Islet of Langerhans (tissue), 1 donor: ENCODE data around the gene BTRC.

ENCODE experiments used
- FAIRE-seq: peaks from one replicate; lab custom pipeline; 2011; peaks lifted over from hg19 to GRCh38; lab: Jason Lieb, UNC

The BTRC gene

DNA sequence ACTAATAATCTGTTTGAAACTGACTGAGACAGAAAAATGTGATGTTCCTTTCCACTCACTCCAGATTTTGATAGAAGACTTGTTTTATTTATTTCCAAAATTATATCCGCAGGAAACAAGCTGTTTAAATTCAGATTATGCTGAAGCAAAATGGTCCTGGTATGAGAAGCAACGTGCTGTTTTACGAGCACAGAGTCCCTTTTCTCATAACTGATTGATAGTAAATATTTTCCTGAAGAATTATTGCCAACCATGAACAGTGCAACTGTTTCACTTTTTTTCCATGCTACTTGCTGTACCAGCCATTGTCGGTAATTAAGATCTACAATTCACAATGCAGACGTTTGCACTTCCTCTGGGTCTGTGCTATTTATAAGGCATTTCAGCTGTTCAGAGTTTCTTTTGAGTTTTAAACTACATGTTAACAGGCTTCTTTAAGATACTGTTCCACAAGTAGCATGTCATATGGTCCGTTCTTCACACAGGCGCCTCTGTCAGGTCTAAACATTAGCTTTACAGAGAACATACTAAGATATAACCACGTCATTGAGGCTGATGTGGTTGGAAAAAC, 130.3 kb downstream of the BTRC start:
- peak; percentile 13 for FAIRE-seq

DNA sequence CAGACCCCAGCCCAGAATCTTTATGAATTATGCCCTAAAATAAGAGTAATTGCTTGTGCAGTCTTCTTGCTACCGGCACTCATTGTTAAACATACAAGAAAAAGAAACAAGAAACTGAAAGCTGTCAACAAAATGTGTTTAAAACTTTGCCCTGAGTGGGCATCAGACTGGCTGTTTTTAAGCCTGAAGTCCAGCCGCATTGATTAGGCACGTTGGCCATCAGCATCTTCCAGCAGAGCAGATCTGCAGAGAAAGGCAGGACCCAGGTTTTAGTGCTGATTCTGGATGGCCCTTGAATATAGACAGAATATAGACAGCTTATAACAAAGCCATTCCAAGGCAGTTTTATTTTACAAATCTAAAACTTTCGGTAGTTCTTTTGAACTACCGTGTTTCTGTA, 131.2 kb downstream of the BTRC start:
- FAIRE-seq = no peak

DNA sequence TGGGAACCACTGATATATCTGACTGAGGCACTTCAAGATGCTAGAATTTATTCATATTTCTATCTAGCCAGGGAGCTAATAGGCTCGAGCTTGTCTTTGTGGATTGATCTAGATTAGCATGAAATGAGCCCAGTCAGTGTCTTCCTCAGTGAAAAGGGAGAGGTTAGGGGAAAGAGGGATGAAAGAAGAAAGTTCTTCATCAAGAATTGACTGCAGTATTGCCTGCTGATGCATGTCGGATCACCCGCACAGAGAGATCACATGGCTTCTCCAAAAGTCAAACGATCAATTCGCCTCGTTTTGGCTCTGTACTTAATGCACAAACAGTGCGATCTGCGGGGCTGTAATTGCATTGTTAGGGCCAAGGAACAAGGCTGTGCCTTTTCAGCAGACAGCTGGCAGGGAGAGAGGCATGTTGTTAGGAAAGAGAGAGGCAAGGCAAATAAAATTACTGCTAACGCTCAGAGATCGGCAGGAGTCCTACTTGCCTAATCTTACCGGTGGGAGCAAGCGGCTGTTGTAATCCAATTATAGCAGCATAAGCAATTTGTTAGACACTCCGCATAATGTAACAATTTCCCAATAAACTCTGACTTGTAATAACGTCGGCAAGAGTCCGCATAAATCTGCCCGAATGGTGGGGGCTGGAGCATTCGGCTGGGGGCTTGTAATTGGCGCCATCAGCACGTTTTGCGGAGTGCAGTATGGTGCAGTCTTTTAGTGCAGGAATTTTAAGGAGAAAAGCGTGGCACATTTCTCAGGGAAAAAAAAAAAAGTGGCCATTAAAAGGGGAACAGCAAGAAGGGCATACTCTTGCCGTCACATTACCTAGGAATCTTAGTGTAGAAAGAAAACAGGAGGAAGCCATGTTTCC, 132.0 kb downstream of the BTRC start:
- peak; percentile 72 for FAIRE-seq

DNA sequence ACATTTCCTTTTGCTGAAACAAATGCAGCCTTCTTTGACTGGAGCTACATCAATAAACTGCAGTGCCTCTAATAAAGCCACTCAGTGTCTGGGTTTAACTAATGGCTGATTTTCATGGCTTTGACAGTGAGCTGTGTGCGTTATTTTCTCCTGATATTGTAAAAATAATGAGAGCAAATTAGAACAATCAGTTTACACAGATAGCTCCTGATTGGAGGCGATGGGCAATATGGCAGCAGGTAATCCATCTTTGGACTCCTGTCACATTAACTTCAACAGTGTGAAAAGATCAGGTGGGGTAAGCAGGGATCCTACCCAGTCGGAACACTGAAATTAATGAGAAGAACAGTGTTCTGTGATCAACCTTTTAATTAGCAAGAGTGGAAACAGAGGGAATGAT, 133.4 kb downstream of the BTRC start:
- no peak for FAIRE-seq

DNA sequence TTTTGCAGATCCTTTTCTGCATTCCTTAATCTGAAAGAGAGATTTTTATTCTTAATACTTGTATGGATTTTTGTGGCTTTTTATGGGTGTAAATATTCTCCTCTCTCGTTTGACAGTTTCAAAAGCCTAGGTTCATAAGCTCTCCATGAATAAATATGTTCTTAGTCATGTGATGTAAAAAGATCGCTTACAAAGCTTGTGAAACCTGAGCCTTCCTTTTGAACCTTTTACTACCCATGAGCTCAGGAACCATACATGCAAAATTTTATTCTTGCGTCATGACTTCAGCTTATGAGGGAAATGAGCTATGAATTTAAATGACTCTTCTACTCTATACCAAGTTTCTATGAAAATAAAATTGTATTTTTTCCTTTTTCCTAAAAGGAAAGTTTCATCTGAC, 135.4 kb downstream of the BTRC start:
- FAIRE-seq = peak; percentile 30

DNA sequence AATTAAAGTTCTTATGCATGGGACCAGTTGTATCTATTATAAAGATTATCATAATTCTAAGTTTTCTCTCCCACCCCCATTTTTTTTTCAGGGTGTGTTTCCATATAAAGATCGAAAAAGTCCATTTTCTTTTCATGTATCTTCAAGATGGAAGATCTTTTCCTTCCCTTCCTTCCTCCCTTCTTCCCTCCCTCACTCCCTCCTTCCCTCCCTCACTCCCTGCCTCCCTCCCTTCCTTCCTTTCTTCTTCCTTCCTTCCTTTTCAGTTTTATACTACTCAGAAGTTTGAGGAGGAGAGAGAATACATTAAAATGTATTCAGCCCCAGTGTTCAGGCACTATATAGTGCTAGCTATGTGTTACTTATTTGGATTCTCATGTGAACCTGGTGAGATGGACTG, 136.1 kb downstream of the BTRC start:
- peak; percentile 30 for FAIRE-seq

DNA sequence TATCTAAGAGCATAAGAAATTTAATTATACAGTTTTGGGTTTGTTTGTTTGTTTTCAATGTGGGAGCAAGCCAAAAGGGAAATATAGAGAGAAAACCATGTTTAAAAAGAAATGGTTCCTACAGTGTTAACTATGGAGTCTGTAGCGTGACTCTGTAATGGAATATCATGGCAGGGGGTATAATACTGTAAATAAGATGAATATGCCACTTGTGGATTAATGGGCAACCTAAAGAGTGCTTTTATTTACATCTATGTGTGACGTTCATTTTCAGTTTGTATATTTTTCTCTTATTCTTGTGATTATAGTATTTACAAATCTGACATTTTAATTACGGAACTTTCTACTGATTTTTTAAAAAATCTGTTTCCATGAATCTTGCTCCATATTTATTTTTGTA, 138.2 kb downstream of the BTRC start:
- peak; percentile 9 for FAIRE-seq

DNA sequence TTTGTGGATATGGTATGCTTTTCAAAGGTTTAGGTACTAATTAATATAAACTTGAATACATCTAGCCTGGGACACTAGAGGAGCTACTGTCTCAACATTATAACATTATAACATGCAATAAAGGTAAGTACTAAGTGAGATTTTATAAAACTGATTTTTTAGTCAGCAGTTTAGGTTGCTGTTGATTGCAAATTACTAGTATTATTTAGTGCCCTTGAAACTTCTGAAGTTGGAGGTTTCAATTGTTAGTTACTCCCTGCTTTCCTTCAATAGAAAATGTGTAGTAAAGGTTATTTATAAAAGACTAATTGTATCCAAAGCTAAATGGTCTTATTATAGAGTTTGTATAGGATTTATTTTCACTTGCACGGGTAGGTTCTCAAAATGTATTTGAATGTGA, 138.8 kb downstream of the BTRC start:
- FAIRE-seq = no peak

DNA sequence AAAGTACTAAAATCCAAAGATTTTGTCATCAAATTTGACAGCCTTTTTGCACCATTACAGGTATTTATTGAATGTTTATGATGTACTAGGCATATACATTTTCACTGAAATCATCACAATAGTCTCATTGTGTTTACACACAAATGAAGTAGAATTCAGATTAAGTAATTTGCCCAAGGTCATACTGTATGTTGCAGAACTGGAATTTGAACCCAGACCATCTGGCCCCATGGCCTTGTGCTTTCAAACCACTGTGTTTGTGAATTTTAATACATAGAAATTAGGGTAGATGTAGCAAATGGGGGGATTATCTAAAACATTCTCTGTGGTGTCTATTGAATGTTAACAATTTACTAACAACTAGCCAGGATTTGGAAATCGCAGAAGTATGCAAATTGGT, 139.3 kb downstream of the BTRC start:
- no peak for FAIRE-seq

DNA sequence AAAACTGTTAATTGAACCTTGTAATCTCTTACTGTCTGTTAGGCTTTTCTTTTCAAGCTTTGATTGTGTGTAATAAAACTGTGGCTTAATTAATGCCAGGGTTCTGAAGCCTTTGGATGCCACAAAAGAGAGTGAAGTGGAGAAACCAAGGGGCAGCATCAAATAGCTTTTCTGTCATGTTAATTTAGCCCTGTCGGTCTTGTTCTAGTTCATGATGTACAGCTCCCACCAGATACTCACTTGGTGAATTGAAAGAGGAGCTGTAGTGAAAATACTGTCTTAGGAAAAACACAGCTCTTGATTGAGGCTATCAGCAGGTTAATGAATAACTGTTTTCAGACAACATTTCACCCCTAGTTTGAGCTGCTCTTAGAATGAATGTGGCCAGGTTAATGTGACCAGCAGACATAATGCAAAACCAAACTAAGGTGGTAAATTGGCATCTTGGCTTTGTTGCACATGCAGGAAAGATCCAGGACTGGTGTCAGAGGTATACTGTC, 139.9 kb downstream of the BTRC start:
- no peak for FAIRE-seq

DNA sequence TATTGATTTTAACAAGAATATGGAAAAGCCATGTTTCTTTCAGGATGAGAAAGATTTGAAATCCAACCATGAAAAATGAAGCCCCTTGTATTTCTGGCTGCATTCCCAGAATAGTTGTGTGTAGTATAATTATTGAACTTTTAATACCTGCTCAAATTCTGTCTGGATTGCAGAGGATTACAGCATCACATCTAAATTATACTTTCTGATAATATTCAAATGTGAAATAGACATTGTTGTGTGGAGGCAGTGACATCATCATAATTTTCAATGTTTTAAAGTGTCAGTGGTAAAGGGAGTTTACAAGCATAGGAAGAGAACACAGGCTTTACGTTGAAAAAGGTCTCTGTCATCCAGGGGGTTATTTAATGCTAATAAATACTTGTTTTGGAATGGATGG, 140.7 kb downstream of the BTRC start:
- no peak for FAIRE-seq

DNA sequence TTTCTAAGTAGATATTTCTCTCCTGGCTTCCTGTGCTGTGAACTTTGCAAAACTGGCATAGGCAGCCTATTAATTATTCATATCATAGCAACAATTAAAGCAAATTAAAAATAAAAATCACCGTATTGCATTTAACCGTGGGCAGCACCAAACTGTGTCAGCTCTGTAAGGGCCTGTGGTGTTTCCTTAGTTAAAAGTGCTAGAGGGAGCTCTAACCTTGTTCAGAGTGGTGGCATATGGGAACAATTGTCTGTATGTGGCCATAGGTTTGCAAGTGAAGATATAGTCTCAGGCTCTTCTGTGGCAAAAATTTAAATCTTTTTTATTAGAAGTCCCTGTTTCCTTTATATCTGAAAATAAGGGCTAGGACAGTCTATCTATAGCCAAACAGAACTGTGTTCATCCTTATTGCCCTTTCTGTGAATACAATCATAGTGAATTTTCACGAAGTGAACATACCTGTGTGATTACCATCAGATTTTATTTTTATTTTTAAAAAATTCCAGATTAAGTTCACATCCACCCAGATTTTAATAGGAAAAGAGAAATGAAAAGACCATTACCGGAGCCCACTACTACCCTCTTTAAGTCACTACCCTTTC, 141.5 kb downstream of the BTRC start:
- FAIRE-seq = no peak

DNA sequence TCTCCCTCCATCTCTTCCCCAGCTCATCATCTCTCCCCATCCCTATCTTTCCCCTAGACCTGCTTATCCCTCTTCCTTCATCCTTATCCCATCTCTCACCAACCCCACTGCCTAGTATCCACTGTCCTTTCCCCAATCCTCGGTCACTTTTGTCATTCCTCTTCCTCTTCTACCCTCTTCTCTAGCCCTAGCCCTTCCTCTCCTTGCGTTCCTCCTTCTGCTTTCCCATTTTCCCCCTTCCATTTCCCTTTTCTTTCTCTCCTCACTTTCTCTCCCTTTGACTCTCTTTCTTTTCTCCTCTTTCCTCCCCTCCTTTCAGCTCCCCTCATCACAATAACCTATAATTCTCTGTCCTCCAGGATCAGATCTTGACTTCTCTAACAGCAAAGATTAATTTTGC, 150.5 kb downstream of the BTRC start:
- no peak for FAIRE-seq

DNA sequence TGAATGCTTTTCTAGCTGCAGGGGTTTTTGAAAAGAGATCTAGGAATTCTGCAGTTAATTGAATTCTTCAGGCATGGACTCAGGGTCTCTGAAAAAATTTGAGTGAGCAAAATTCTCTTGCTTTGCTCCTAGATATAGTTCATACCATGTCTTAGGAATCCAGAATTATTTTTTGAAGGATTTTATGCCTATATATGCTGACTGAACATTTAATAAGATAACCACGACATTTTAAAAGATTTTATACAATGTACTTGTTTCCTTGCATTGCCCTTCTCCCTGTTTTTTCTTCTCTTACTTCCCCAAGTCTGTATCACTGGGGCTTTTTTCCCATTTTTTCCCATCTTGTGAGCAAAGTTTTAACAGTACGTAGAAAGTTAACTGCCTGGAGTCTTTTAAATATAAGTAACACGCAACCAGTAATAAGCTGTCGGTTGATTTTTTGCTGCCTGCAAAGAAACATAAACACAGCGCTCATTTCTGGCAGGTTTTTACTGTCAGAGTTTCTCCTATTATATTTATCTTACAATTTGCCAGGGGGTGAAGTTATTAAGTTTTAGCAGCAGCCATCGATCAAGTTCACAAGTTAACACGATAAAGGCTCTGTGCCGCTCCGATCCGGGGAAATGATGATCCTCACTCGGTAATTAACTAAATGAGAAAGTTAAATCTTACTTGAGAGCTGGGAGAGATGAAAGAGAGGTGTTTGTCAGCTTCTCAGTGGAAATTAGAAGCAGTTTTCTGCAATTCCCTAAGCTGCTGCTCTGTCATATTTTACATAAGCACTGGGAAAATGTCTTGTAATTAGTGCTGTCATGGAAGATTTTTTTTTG, 153.1 kb downstream of the BTRC start:
- no peak for FAIRE-seq

DNA sequence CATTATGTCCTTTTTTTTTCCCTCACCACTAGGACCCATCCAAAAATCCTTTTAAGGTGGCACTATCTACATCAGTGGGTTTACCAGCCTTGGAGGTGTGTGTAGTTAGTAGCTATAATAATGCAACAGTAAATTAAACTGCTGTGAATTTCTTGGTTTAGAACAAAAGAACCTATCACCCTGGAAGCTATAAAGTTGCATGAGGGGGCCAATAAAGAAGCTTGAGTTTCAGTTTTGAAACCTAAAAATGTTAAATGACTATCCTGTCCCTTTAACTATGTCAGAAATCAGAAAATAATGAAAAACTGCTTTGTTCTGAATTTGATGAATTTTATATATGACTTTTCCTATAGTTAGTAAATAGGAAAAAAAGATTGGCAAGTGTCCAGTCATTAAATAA, 153.9 kb downstream of the BTRC start:
- no peak for FAIRE-seq

DNA sequence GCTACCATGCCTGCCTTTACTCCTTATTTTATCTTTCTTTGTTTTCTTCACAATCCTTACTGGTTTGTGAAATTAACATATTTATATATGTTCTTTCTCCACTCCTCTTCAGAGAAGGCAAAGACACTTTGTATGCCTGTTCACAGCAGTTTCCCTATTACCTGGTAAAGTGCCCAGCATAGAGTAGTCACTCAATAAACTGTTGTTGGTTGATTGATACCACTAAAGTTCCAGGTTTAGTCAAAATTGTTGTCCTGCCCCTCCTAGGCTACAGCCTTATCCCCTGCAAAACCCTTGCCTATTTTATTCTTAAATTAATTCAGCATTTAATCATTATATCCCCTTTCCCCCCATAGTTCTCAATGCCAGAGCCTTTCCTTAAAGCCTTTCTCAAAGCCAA, 158.0 kb downstream of the BTRC start:
- no peak for FAIRE-seq

DNA sequence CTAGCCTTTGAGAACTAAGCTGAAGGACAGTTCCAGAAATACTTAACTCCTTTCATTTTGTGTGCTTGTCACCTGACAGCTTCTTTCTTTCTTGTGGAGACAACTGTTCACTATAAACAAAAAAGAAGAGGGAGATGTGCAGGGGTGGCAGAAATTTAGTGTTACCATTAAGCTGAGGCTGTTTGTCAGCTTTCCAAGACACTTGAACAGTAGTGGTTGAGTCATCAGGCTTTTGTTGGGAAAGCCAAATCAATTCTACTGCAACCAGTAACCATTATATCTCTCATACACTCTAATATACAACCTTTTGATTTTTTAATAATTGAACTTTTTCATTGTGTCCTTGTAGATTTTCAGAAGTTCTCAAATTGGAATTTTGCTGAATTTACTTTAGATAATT, 158.8 kb downstream of the BTRC start:
- no peak for FAIRE-seq

DNA sequence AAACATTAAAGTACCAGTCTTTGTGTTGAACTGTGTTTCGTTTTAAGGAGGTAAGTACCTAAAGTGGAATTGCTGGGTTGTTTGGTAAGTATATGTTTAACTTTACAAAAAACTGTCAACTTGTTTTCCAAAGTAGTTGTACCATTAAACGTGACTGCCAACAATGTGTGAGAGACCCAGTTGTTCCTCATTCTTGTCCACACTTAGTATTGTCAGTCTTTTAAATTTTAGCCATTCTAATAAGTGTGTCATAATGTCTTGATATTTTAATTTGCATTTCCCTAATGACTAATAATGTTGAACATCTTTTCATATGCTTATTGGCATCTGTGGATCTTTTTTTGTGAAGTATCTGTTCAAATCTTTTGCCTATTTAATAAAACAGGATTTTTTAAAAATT, 159.8 kb downstream of the BTRC start:
- FAIRE-seq = peak; percentile 72

DNA sequence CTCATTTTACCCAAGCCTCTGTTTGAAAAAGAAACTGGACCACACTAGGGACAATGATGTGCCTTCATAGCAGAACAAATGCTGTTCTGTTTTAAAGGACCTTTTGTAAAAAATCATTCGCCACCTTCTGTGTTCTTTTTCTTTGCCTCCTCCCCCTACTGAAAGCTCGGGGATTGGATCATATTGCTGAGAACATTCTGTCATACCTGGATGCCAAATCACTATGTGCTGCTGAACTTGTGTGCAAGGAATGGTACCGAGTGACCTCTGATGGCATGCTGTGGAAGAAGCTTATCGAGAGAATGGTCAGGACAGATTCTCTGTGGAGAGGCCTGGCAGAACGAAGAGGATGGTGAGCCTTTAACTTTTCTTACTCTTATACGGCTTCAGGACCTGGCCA, 171.9 kb downstream of the BTRC start:
- FAIRE-seq = no peak

DNA sequence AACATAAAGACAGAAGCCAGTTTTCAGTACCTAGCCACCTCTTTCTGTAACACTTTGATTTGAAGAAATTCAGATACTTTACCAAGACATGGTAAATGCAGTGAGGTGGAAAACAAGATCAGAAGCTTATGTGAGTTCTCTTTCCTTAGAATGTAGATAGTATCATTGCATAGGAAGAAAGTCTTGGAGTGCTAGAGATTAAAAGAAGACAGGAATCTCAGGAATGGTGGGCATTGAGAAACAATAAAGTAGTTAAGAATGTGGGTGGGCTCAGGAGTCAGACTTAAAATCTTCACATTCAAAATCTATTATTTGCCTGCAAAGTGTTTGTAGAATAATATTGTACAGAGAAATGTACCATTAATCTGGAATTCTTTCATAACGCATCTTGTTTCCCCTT, 175.2 kb downstream of the BTRC start:
- no peak for FAIRE-seq

DNA sequence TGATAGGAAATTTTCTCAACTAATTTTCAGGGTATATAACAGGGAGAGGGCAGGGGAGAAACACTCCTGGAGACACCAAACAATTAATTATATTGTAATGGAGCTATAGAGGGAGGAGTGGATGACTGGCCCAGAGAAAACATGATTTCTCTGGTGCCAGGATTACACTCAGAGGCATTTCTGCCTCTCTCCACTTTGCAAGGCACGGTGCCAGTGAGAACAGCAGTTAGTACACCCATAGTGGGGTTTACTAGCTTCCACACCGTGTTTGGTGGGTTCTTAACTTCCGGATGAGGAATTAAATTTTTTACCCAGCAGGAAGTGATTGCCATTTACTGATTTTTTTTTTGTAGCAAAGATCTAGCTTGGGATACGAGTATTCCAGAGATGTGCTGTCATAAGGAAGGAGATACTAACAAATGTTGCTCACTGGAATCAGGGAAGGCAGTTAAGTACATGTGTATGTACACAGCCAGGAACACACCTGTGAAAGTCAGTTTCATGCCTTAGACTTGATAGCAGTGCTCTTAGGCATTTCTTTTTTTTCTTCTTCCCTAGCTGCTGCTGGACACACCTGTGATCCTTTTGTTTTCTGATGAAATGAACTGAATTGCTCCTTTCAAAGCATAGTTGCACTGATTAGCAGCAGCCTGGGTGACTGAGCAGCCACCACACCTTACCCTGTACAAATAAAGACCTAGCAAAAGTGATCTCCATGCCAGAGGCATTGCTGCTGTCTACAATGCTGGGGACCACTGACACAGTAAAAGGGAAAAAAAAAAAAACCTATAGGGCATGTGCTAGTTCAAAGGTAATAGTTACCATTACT, 176.0 kb downstream of the BTRC start:
- FAIRE-seq = no peak

DNA sequence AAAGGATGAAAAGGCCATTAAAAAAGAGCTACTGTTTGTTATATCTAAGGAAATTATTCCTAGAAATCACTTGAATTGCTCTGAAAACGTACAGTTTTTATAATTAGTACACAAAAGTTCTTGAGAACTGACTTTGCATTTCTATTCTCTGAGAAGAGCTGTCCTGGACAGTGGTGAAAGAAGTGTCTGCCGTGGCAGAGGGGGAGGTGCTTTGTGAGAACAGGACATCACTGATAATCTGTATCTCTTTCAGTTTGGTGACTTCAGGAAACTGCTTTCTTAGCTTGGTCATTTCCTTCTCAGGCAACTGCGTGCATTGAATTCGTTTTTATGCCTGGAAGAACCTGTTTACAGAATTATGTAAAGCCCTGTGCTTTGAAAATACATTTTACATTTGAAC, 182.0 kb downstream of the BTRC start:
- FAIRE-seq = no peak
